ENCODE results near the gene SFXN5. TPM values are rescaled to one million over a fixed set of nuclear protein-coding genes. Genes with fewer than 3 reads are reported as not detected.

Gene SFXN5
- total and polyA plus RNA-seq, 11 donors: 6.0 to 12.5 (median 8.7) TPM

GRCh38 chr2:72923833-72924352 is 147.6 kb downstream of the SFXN5 start:
- Histone ChIP-seq H3K27me3 (peaks cover 72 to 100% (median 97%) of the 10 kb centered on the region in 9 donors), H3K27ac (no peak overlapping the region), H3K36me3 (no peaks in the 10 kb centered on the region), H3K9me3 (no peaks in the 10 kb centered on the region), H3K4me1 (peaks cover 0 to 33% (median 22%) of the 10 kb centered on the region in 12 donors), H3K4me3 (peak overlapping the region in 2 of 12 donors; percentile 7 to 9)
- no peak for TF ChIP-seq POLR2A (IDR thresholded peaks at IDR 0.05)
- TF ChIP-seq CTCF (IDR thresholded peaks at IDR 0.05): no peak
- WGBS, 4 donors: 4 to 8% (median 7%) methylated on average over 26 to 36 of the region's 36 CpGs
- DNase-seq (no peak), ATAC-seq (no peak)
- intact Hi-C loops (cut with DNase I): no loop called here

GRCh38 chr2:72921853-72922252 is 149.7 kb downstream of the SFXN5 start:
- no peak overlapping the region for H3K4me3 ChIP-seq
- peaks cover 13 to 53% (median 40%) of the 10 kb centered on the region in 12 donors for H3K4me1 ChIP-seq
- no peak overlapping the region for H3K27ac ChIP-seq
- H3K9me3 ChIP-seq: no peaks in the 10 kb centered on the region
- no peak for ATAC-seq
- 77 to 92% (median 90%) methylated on average over 1 of the region's 1 CpG for WGBS, 4 donors
- H3K36me3 ChIP-seq: no peaks in the 10 kb centered on the region
- no peak for DNase-seq
- no peak for TF ChIP-seq POLR2A (IDR thresholded peaks at IDR 0.05)
- no peak for TF ChIP-seq CTCF (IDR thresholded peaks at IDR 0.05)
- peaks cover 83 to 100% (median 96%) of the 10 kb centered on the region in 9 donors for H3K27me3 ChIP-seq
- intact Hi-C loops (cut with DNase I): no loop called here

GRCh38 chr2:72921088-72921851 is 150.2 kb downstream of the SFXN5 start:
- TF ChIP-seq CTCF (IDR thresholded peaks at IDR 0.05): no peak
- Histone ChIP-seq H3K4me1 (peaks cover 16 to 59% (median 46%) of the 10 kb centered on the region in 12 donors), H3K9me3 (no peaks in the 10 kb centered on the region), H3K27ac (no peak overlapping the region), H3K27me3 (peaks cover 88 to 100% (median 96%) of the 10 kb centered on the region in 9 donors), H3K36me3 (no peaks in the 10 kb centered on the region), H3K4me3 (peak overlapping the region in 2 of 12 donors; percentile 43)
- intact Hi-C loops (cut with DNase I): no loop called here
- WGBS, 4 donors: 19 to 32% (median 26%) methylated on average over 14 to 15 of the region's 15 CpGs
- DNase-seq: no peak
- ATAC-seq: no peak

- no peaks in the 10 kb centered on the region for H3K9me3 ChIP-seq
- H3K4me1 ChIP-seq: peaks cover 16 to 66% (median 54%) of the 10 kb centered on the region in 12 donors
- ATAC-seq (no peak), DNase-seq (no peak)
- no peaks in the 10 kb centered on the region for H3K36me3 ChIP-seq
- intact Hi-C loops (cut with DNase I): no loop called here
- WGBS, 4 donors: 2 to 5% (median 3%) methylated on average over 56 to 77 of the region's 77 CpGs
- no peak overlapping the region for H3K27ac ChIP-seq
- H3K27me3 ChIP-seq: peaks cover 90 to 100% (median 98%) of the 10 kb centered on the region in 9 donors
- TF ChIP-seq CTCF (IDR thresholded peaks at IDR 0.05) (no peak), POLR2A (IDR thresholded peaks at IDR 0.05) (no peak)
- peak overlapping the region in 11 of 12 donors; percentile 6 to 43 (median 27) for H3K4me3 ChIP-seq
These were observed 151.0 kb downstream of the SFXN5 start for GRCh38 chr2:72920318-72921087.

Data from heart left ventricle (tissue), 16 donors.